H1 (cell line): ENCODE measurements around the gene TBC1D7. TPM values are rescaled to one million over a fixed set of nuclear protein-coding genes. Genes with fewer than 3 reads are reported as not detected.

Source experiments
- CTCF ChIA-PET: fragments of 300-600 bp; sonication (Branson Sonifier 250); formaldehyde crosslinking; loops from one replicate; lab custom pipeline; 2021; ENCODE audit not compliant: partially characterized antibody; lab: Charles Lee
- POLR2A ChIA-PET: fragments of 300-600 bp; sonication (Branson Sonifier 250); formaldehyde crosslinking; loops from one replicate; lab custom pipeline; 2021; ENCODE audit warnings: inconsistent platforms; ENCODE audit not compliant: partially characterized antibody; lab: Charles Lee
- DNase-seq, 2 experiments: peaks; one replicate each; pipeline versions ENCODE4 v3.0.0 to v3.0.0-alpha.2; 2010 to 2022; ENCODE audit warnings: low spot score in 2 of 2, low read depth in 1 of 2, mixed read lengths in 1 of 2
- FAIRE-seq: peaks from 2 replicates; lab custom pipeline; 2011; peaks lifted over from hg19 to GRCh38; lab: Jason Lieb, UNC
- H2AFZ ChIP-seq: 2 replicates; pipeline ENCODE4 v1.8.1; 2012; ENCODE audit warnings: low read length, inconsistent platforms
- H2AK5ac ChIP-seq: 2 replicates; pipeline ENCODE4 v1.6.1; 2013; ENCODE audit warnings: low read depth, low read length
- H2BK120ac ChIP-seq: replicated peaks from 2 replicates; pipeline ENCODE3; 2013; ENCODE audit warnings: low read depth, low read length, inconsistent platforms
- H2BK12ac ChIP-seq: 2 replicates; pipeline ENCODE4 v1.6.1; 2013; ENCODE audit warnings: low read depth, low read length
- H2BK15ac ChIP-seq: 2 replicates; pipeline ENCODE4 v1.6.1; 2013; ENCODE audit warnings: low read length
- H2BK20ac ChIP-seq: 2 replicates; pipeline ENCODE4 v1.6.1; 2013; ENCODE audit warnings: low read length
- H2BK5ac ChIP-seq: 2 replicates; pipeline ENCODE4 v1.6.1; 2013; ENCODE audit warnings: low read depth, low read length
- H3K14ac ChIP-seq: 2 replicates; pipeline ENCODE4 v1.6.1; 2013; ENCODE audit warnings: inconsistent platforms; ENCODE audit not compliant: insufficient read length
- H3K18ac ChIP-seq: 2 replicates; pipeline ENCODE4 v1.6.1; 2013; ENCODE audit warnings: low read length; ENCODE audit errors: extremely low read depth
- H3K23ac ChIP-seq: 2 replicates; pipeline ENCODE4 v1.6.1; 2013; ENCODE audit warnings: inconsistent platforms; ENCODE audit not compliant: insufficient read length
- H3K23me2 ChIP-seq: 2 replicates; pipeline ENCODE4 v1.6.1; 2013; ENCODE audit warnings: low read depth, low read length
- H3K27ac ChIP-seq: 2 replicates; pipeline ENCODE4 v1.6.1; 2011; ENCODE audit warnings: low read depth, low read length, inconsistent platforms
- H3K27me3 ChIP-seq, 4 experiments: replicated peaks in 1 of 4; 1 replicate in 1 of 4; 2 replicates in 3 of 4; pipeline versions ENCODE4 v1.6.1 to v1.8.1; 2011 to 2013; ENCODE audit warnings: low read length in 3 of 4, mild to moderate bottlenecking in 3 of 4, inconsistent platforms in 2 of 4, mixed read lengths in 2 of 4, moderate library complexity in 1 of 4; ENCODE audit not compliant: control insufficient read depth in 3 of 4, insufficient read depth in 3 of 4; ENCODE audit errors: extremely low read depth in 1 of 4
- H3K36me3 ChIP-seq, 4 experiments: 2 replicates each; pipeline versions ENCODE4 v1.6.1 to v1.8.1; 2011 to 2013; ENCODE audit warnings: mild to moderate bottlenecking in 4 of 4, low read length in 3 of 4, moderate library complexity in 2 of 4, control low read depth in 1 of 4, inconsistent platforms in 1 of 4; ENCODE audit not compliant: insufficient read depth in 4 of 4, control insufficient read depth in 2 of 4
- H3K4ac ChIP-seq: replicated peaks from 2 replicates; pipeline ENCODE3; 2013; ENCODE audit warnings: low read length, low read depth, mixed read lengths, inconsistent platforms; ENCODE audit not compliant: insufficient read length
- H3K4me1 ChIP-seq, 4 experiments: replicated peaks in 1 of 4; 1 replicate in 1 of 4; 2 replicates in 3 of 4; pipeline versions ENCODE4 v1.6.1 to v1.8.1; 2011 to 2013; ENCODE audit warnings: low read length in 3 of 4, inconsistent platforms in 2 of 4, mixed read lengths in 1 of 4; ENCODE audit not compliant: insufficient read depth in 4 of 4, control insufficient read depth in 3 of 4
- H3K4me2 ChIP-seq, 2 experiments: 2 replicates each; pipeline versions ENCODE4 v1.6.1 to v1.8.1; 2011 to 2013; ENCODE audit warnings: low read depth in 2 of 2, low read length in 2 of 2, control low read depth in 1 of 2, inconsistent platforms in 1 of 2, mild to moderate bottlenecking in 1 of 2; ENCODE audit not compliant: insufficient read depth in 1 of 2
- H3K4me3 ChIP-seq, 4 experiments: fragments of 200-600, 300-600 bp in 1 of 4; sonication (generic), shearing (Covaris generic), sonication (Bioruptor Twin) in 1 of 4; 2 replicates each; pipeline versions ENCODE4 v1.5.1 to v1.8.1; 2011 to 2016; ENCODE audit warnings: low read length in 4 of 4, low read depth in 3 of 4, control low read depth in 2 of 4, inconsistent platforms in 2 of 4, mild to moderate bottlenecking in 2 of 4, mixed read lengths in 1 of 4, moderate library complexity in 1 of 4; ENCODE audit not compliant: insufficient read depth in 2 of 4; ENCODE audit errors: extremely low read depth in 1 of 4
- H3K56ac ChIP-seq: replicated peaks from 2 replicates; pipeline ENCODE3; 2013; ENCODE audit warnings: low read depth, mild to moderate bottlenecking, mixed read lengths, low read length, inconsistent platforms; ENCODE audit not compliant: insufficient read length
- H3K79me1 ChIP-seq: 2 replicates; pipeline ENCODE4 v1.6.1; 2013; ENCODE audit warnings: low read depth, low read length, control low read depth
- H3K79me2 ChIP-seq, 2 experiments: 2 replicates each; pipeline versions ENCODE4 v1.6.1 to v1.8.1; 2012 to 2013; ENCODE audit warnings: low read length in 2 of 2, mild to moderate bottlenecking in 2 of 2, inconsistent platforms in 1 of 2; ENCODE audit not compliant: insufficient read depth in 2 of 2, control insufficient read depth in 1 of 2
- H3K9ac ChIP-seq, 4 experiments: replicated peaks in 1 of 4; 1 replicate in 1 of 4; 2 replicates in 3 of 4; pipeline versions ENCODE4 v1.6.1 to v1.8.1; 2011 to 2013; ENCODE audit warnings: low read depth in 3 of 4, low read length in 3 of 4, control low read depth in 2 of 4, mild to moderate bottlenecking in 2 of 4, moderate library complexity in 2 of 4, inconsistent platforms in 1 of 4; ENCODE audit errors: extremely low read depth in 1 of 4
- H3K9me3 ChIP-seq, 2 experiments: 2 replicates each; pipeline versions ENCODE4 v1.6.1 to v1.8.1; 2012 to 2013; ENCODE audit warnings: mild to moderate bottlenecking in 2 of 2, moderate library complexity in 2 of 2, control low read depth in 1 of 2, inconsistent platforms in 1 of 2, low read depth in 1 of 2, low read length in 1 of 2, mixed read lengths in 1 of 2; ENCODE audit not compliant: insufficient read depth in 2 of 2
- H4K20me1 ChIP-seq, 2 experiments: replicated peaks in 1 of 2; 2 replicates each; pipeline versions ENCODE3 to v1.8.1; 2011 to 2013; ENCODE audit warnings: inconsistent platforms in 2 of 2, low read length in 2 of 2, mild to moderate bottlenecking in 1 of 2; ENCODE audit not compliant: insufficient read depth in 2 of 2, control insufficient read depth in 1 of 2
- H4K5ac ChIP-seq: 2 replicates; pipeline ENCODE4 v1.6.1; 2013; ENCODE audit warnings: low read length, low read depth, mixed read lengths, inconsistent platforms; ENCODE audit not compliant: insufficient read length
- H4K8ac ChIP-seq: 2 replicates; pipeline ENCODE4 v1.8.0; 2013; ENCODE audit warnings: mild to moderate bottlenecking, moderate library complexity, low read length, inconsistent platforms; ENCODE audit not compliant: insufficient read depth; ENCODE audit errors: extremely low read depth
- H4K91ac ChIP-seq: replicated peaks from 2 replicates; pipeline ENCODE3; 2013; ENCODE audit warnings: low read length, mixed read lengths, inconsistent platforms; ENCODE audit not compliant: insufficient read length
- CBX5 ChIP-seq: fragments of 300-800, 300-1000 bp; sonication (generic); IDR thresholded peaks from 2 replicates; pipeline ENCODE4 v1.7.1; 2016; ENCODE audit warnings: antibody characterized with exemption, low read length, low read depth
- CHD2 ChIP-seq: IDR thresholded peaks from 2 replicates; pipeline ENCODE4 v1.6.1; 2012; ENCODE audit warnings: low read length, improper control_type of control experiment
- KDM1A ChIP-seq: fragments of 200-600, 300-600 bp; sonication (generic); IDR thresholded peaks from 2 replicates; pipeline ENCODE4 v1.7.1; 2016; ENCODE audit warnings: mild to moderate bottlenecking, low read length, borderline replicate concordance
- POU5F1 ChIP-seq: IDR thresholded peaks from 2 replicates; pipeline ENCODE4 v1.6.1; 2011; ENCODE audit warnings: low read depth, mild to moderate bottlenecking, low read length, moderate library complexity
- SAP30 ChIP-seq: fragments of 300-600 bp; sonication (generic); IDR thresholded peaks from 2 replicates; pipeline ENCODE4 v1.7.1; 2012; ENCODE audit warnings: low read length, moderate library complexity, mild to moderate bottlenecking, inconsistent platforms; ENCODE audit not compliant: insufficient read depth, insufficient replicate concordance
- SIN3A ChIP-seq, 2 experiments: IDR thresholded peaks in 1 of 2; conservative IDR thresholded peaks in 1 of 2; 2 replicates each; pipeline ENCODE4 v1.6.1; 2011 to 2012; ENCODE audit warnings: low read length in 2 of 2, improper control_type of control experiment in 1 of 2, low read depth in 1 of 2, mild to moderate bottlenecking in 1 of 2
- SIRT6 ChIP-seq: IDR thresholded peaks from one replicate; pipeline ENCODE4 v1.7.1; 2012; ENCODE audit warnings: low read length, inconsistent platforms
- ZNF274 ChIP-seq: IDR thresholded peaks from 2 replicates; pipeline ENCODE4 v1.7.0; 2012; ENCODE audit warnings: low read length, borderline replicate concordance; ENCODE audit errors: extremely low read depth
- WGBS, 2 experiments: shearing (Covaris generic) in 1 of 2; methylation state at CpG; one replicate each; pipeline versions ENCODE4 v1.1.6 to v1.1.7; 2013 to 2015; ENCODE audit warnings: low lambda C conversion rate in 2 of 2, mixed read lengths in 2 of 2, inconsistent platforms in 1 of 2, low coverage in 1 of 2, missing lambda C conversion rate in 1 of 2; ENCODE audit not compliant: insufficient replicate concordance in 2 of 2, insufficient coverage in 1 of 2, insufficient read length in 1 of 2; ENCODE audit errors: extremely low coverage in 1 of 2, missing lambda C conversion rate in 1 of 2; 5-methylcytosine and 5-hydroxymethylcytosine counted together
- polyA plus RNA-seq, 7 experiments: library from polyadenylated mRNA; depleted of rRNA in 3 of 7; stranded (reverse) in 5 of 7; unstranded in 2 of 7; fragments of >200 nt in 5 of 7; fragments of 200-250 nt in 2 of 7; gene quantifications; 1 replicate in 5 of 7; 2 replicates in 1 of 7; 4 replicates in 1 of 7; pipeline versions ENCODE4 v1.2.1 to v1.2.3, GENCODE V29; 2011 to 2013; ENCODE audit warnings: missing spikeins in 2 of 7, mixed read lengths in 2 of 7
- total RNA-seq: library from RNA; stranded (reverse); fragmentation: NEBNext Ultra II Directional; extraction: Animal tissue kit (Norgen Biotek cat#: 25700); gene quantifications from 2 replicates; pipeline ENCODE4 v1.2.1, GENCODE V29; 2021

The TBC1D7 gene
- total and polyA plus RNA-seq, 2 of the 8 experiments (the other 6 are each of a cell fraction or from before 2014, with no cell fraction given) = 46.1 to 55.2 TPM

DNA sequence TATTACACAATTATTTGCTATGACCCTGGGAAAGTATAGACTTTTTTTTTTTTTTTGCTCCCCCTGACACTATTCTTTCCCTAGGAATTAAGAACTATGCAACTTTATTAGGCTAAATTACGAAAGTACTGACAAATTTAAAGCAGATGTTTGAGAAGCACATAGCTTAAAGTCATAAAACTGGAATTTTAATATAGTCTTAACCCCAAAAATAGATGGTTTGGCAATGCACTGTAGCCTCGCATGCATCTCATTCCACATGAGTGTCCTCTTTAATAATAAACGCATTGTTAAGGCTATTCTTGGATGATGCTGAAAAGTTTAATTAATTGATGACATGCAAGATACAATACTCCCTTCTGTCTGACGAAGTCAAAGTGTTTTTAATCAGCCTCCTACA is 49.3 kb downstream of the TBC1D7 start:
- no peak overlapping the region for H2BK120ac ChIP-seq
- no peak overlapping the region for H4K8ac ChIP-seq
- H3K23me2 ChIP-seq = no peaks in the 10 kb centered on the region
- H2AFZ ChIP-seq = no peak overlapping the region
- FAIRE-seq = no peak
- POLR2A ChIA-PET = interaction anchor here (0.7 to 1.6 kb wide), 3 partner anchors 9 to 140 kb away, joined by 3 to 8 read pairs (median 3); no protein-coding TSS in a partner anchor
- no peak overlapping the region for H2BK12ac ChIP-seq
- no peak overlapping the region for H2BK20ac ChIP-seq
- H3K56ac ChIP-seq = no peak overlapping the region
- no peaks in the 10 kb centered on the region for H3K9me3 ChIP-seq
- 61% methylated on average over 4 of the region's 4 CpGs; no CpG with 5 or more reads in 1 of the 2 experiments for WGBS, 2 experiments
- H3K4me3 ChIP-seq = no peak overlapping the region
- H3K4me1 ChIP-seq = peaks cover 0 to 5% (median 4%) of the 10 kb centered on the region in 4 experiments; a peak in 2 of 7 replicates
- TF ChIP-seq ZNF274 (no peak), KDM1A (no peak), CHD2 (no peak), SIN3A (conservative IDR thresholded peaks at IDR 0.05 in 1 of 2, IDR thresholded peaks at IDR 0.05 in 1 of 2; ENCODE audit: low read depth in 1 of 2, low read length in 2 of 2) (no peak), SIRT6 (no peak), SAP30 (no peak), CBX5 (no peak), POU5F1 (no peak)
- no peak overlapping the region for H2BK5ac ChIP-seq
- no peaks in the 10 kb centered on the region for H3K27me3 ChIP-seq
- no peaks in the 10 kb centered on the region for H3K79me2 ChIP-seq
- H3K23ac ChIP-seq = no peak overlapping the region
- no peak overlapping the region for H3K14ac ChIP-seq
- no peak overlapping the region for H4K91ac ChIP-seq
- no peak overlapping the region for H3K9ac ChIP-seq
- H4K5ac ChIP-seq = no peak overlapping the region
- H2BK15ac ChIP-seq = no peak overlapping the region
- DNase-seq = no peak
- H3K4me2 ChIP-seq = no peak overlapping the region
- no peaks in the 10 kb centered on the region; a peak in 1 of 8 replicates for H3K36me3 ChIP-seq
- H2AK5ac ChIP-seq = no peak overlapping the region
- H3K18ac ChIP-seq = no peak overlapping the region
- no peak overlapping the region for H3K4ac ChIP-seq
- H3K79me1 ChIP-seq = no peaks in the 10 kb centered on the region
- H3K27ac ChIP-seq = no peak overlapping the region
- CTCF ChIA-PET = interaction anchor here (0.6 to 6.0 kb wide), 13 partner anchors 18 to 368 kb away, joined by 3 to 49 read pairs (median 5); no protein-coding TSS in a partner anchor
- H4K20me1 ChIP-seq = peaks cover 1 to 2% of the 10 kb centered on the region in 2 experiments
